HEK293 (cell line): Measurements from ENCODE around the gene SEMA4F.

Source experiments
- BCL11B ChIP-seq: fragments of 450-650 bp; formaldehyde crosslinking; IDR thresholded peaks from 2 replicates; pipeline ENCODE4 v1.5.1; 2016; ENCODE audit warnings: low read depth, missing biosample characterization, missing genetic modification characterization
- SCRT1 ChIP-seq: fragments of 450-650 bp; formaldehyde crosslinking; IDR thresholded peaks from 2 replicates; pipeline ENCODE4 v1.5.1; 2016; ENCODE audit warnings: missing biosample characterization, missing genetic modification characterization, borderline replicate concordance
- YY1 ChIP-seq: fragments of 450-650 bp; formaldehyde crosslinking; IDR thresholded peaks from 2 replicates; pipeline ENCODE4 v1.5.1; 2018; ENCODE audit warnings: missing biosample characterization, missing genetic modification characterization
- ZNF133 ChIP-seq: fragments of 450-650 bp; formaldehyde crosslinking; IDR thresholded peaks from 2 replicates; pipeline ENCODE4 v1.5.1; 2016; ENCODE audit warnings: missing biosample characterization, missing genetic modification characterization
- ZNF211 ChIP-seq: fragments of 450-650 bp; formaldehyde crosslinking; IDR thresholded peaks from 2 replicates; pipeline ENCODE4 v1.5.1; 2016; ENCODE audit warnings: low read depth, missing biosample characterization, missing genetic modification characterization
- ZNF664 ChIP-seq: fragments of 450-650 bp; formaldehyde crosslinking; IDR thresholded peaks from 2 replicates; pipeline ENCODE4 v1.5.1; 2016; ENCODE audit warnings: missing biosample characterization, missing genetic modification characterization
- ZNF776 ChIP-seq: fragments of 450-650 bp; formaldehyde crosslinking; IDR thresholded peaks from 2 replicates; pipeline ENCODE4 v1.5.0; 2017; ENCODE audit warnings: missing biosample characterization, missing genetic modification characterization, borderline replicate concordance
- TF ChIP-seq, protein P1 (sequence below): fragments of 450-650 bp; IDR thresholded peaks from 2 replicates; pipeline ENCODE4 v1.5.1; 2018; ENCODE audit warnings: missing biosample characterization, missing genetic modification characterization
- TF ChIP-seq, protein P2 (sequence below): fragments of 450-650 bp; formaldehyde crosslinking; IDR thresholded peaks from 2 replicates; pipeline ENCODE4 v1.5.1; 2016; ENCODE audit warnings: missing biosample characterization, missing genetic modification characterization
- TF ChIP-seq, protein P3 (sequence below): fragments of 450-650 bp; formaldehyde crosslinking; IDR thresholded peaks from 2 replicates; pipeline ENCODE4 v1.5.1; 2016; ENCODE audit warnings: missing biosample characterization, missing genetic modification characterization
- TF ChIP-seq, protein P4 (sequence below): fragments of 450-650 bp; formaldehyde crosslinking; IDR thresholded peaks from 2 replicates; pipeline ENCODE4 v1.5.1; 2016; ENCODE audit warnings: missing biosample characterization, missing genetic modification characterization, low read depth
- TF ChIP-seq, protein P5 (sequence below): IDR thresholded peaks from 2 replicates; pipeline ENCODE4 v1.6.1; 2011; ENCODE audit warnings: mild to moderate bottlenecking, low read depth, low read length, borderline replicate concordance

DNA sequence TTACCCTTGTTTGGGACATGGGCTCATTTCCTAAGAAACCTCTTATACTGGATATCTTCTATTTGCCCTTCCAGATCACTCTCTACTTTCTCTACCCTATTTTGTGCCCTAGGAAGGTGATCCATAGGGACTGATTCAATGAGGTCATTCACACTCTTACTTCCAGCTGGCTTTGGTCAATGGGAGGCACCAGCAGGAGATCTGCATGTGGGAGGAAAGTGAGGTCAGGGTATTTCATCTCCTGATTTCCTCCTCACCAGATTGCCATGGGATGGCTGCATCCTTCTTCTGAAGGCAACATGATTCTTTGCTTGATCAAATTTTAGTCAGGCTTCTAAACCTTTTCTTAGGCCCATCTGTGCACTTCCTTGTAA lies 21.1 kb upstream of the SEMA4F start:
- TF ChIP-seq, protein P1, sequence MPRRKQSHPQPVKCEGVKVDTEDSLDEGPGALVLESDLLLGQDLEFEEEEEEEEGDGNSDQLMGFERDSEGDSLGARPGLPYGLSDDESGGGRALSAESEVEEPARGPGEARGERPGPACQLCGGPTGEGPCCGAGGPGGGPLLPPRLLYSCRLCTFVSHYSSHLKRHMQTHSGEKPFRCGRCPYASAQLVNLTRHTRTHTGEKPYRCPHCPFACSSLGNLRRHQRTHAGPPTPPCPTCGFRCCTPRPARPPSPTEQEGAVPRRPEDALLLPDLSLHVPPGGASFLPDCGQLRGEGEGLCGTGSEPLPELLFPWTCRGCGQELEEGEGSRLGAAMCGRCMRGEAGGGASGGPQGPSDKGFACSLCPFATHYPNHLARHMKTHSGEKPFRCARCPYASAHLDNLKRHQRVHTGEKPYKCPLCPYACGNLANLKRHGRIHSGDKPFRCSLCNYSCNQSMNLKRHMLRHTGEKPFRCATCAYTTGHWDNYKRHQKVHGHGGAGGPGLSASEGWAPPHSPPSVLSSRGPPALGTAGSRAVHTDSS (tag by site-specific recombination) = no peak
- TF ChIP-seq ZNF211 (tag by site-specific recombination) (no peak), BCL11B (tag by site-specific recombination) (no peak), YY1 (tag by site-specific recombination) (no peak), SCRT1 (no peak), ZNF776 (tag by site-specific recombination) (no peak), ZNF664 (no peak), ZNF133 (no peak)
- TF ChIP-seq, protein P2, sequence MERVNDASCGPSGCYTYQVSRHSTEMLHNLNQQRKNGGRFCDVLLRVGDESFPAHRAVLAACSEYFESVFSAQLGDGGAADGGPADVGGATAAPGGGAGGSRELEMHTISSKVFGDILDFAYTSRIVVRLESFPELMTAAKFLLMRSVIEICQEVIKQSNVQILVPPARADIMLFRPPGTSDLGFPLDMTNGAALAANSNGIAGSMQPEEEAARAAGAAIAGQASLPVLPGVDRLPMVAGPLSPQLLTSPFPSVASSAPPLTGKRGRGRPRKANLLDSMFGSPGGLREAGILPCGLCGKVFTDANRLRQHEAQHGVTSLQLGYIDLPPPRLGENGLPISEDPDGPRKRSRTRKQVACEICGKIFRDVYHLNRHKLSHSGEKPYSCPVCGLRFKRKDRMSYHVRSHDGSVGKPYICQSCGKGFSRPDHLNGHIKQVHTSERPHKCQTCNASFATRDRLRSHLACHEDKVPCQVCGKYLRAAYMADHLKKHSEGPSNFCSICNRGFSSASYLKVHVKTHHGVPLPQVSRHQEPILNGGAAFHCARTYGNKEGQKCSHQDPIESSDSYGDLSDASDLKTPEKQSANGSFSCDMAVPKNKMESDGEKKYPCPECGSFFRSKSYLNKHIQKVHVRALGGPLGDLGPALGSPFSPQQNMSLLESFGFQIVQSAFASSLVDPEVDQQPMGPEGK = no peak
- TF ChIP-seq, protein P3, sequence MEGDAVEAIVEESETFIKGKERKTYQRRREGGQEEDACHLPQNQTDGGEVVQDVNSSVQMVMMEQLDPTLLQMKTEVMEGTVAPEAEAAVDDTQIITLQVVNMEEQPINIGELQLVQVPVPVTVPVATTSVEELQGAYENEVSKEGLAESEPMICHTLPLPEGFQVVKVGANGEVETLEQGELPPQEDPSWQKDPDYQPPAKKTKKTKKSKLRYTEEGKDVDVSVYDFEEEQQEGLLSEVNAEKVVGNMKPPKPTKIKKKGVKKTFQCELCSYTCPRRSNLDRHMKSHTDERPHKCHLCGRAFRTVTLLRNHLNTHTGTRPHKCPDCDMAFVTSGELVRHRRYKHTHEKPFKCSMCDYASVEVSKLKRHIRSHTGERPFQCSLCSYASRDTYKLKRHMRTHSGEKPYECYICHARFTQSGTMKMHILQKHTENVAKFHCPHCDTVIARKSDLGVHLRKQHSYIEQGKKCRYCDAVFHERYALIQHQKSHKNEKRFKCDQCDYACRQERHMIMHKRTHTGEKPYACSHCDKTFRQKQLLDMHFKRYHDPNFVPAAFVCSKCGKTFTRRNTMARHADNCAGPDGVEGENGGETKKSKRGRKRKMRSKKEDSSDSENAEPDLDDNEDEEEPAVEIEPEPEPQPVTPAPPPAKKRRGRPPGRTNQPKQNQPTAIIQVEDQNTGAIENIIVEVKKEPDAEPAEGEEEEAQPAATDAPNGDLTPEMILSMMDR = no peak
- TF ChIP-seq, protein P4, sequence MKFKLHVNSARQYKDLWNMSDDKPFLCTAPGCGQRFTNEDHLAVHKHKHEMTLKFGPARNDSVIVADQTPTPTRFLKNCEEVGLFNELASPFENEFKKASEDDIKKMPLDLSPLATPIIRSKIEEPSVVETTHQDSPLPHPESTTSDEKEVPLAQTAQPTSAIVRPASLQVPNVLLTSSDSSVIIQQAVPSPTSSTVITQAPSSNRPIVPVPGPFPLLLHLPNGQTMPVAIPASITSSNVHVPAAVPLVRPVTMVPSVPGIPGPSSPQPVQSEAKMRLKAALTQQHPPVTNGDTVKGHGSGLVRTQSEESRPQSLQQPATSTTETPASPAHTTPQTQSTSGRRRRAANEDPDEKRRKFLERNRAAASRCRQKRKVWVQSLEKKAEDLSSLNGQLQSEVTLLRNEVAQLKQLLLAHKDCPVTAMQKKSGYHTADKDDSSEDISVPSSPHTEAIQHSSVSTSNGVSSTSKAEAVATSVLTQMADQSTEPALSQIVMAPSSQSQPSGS = peak; percentile 45; the same call in 1 of the 2 replicates
- TF ChIP-seq, protein P5, sequence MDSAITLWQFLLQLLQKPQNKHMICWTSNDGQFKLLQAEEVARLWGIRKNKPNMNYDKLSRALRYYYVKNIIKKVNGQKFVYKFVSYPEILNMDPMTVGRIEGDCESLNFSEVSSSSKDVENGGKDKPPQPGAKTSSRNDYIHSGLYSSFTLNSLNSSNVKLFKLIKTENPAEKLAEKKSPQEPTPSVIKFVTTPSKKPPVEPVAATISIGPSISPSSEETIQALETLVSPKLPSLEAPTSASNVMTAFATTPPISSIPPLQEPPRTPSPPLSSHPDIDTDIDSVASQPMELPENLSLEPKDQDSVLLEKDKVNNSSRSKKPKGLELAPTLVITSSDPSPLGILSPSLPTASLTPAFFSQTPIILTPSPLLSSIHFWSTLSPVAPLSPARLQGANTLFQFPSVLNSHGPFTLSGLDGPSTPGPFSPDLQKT = no peak
